HEK293 (cell line): ENCODE results near the gene CST7.
A peak's percentile ranks its signal among the peaks of the same experiment; 100 is the strongest.
"Not testable (repeated sequence)": the region's sequence is repeated elsewhere in the genome, so short reads cannot be mapped to it uniquely, and the experiment has no call there.

Experiments
- CTCF ChIA-PET: fragments of 350-600 bp; formaldehyde crosslinking; extraction: SDS; loops from one replicate; lab custom pipeline; 2021; ENCODE audit warnings: antibody characterized with exemption; lab: Yijun Ruan, JAX
- POLR2A ChIA-PET: fragments of 300-600 bp; formaldehyde crosslinking; extraction: SDS; loops from one replicate; lab custom pipeline; 2020; ENCODE audit warnings: antibody characterized with exemption, inconsistent platforms; lab: Yijun Ruan, JAX
- H3K27ac ChIP-seq: fragments of 200-500 bp; sonication (Bioruptor generic); 2 replicates; pipeline ENCODE4 v1.5.1; 2014; ENCODE audit warnings: low read depth, low read length, control low read depth, inconsistent platforms; ENCODE audit errors: extremely low read depth
- H3K36me3 ChIP-seq, 2 experiments: fragments of 200-500 bp in 1 of 2; sonication (Bioruptor generic) in 1 of 2; 1 replicate in 1 of 2; 2 replicates in 1 of 2; pipeline ENCODE4 v1.5.1; 2014 to 2017; ENCODE audit warnings: inconsistent platforms in 2 of 2, low read length in 2 of 2; ENCODE audit not compliant: control insufficient read depth in 2 of 2, insufficient read depth in 1 of 2
- H3K4me1 ChIP-seq: fragments of 200-500 bp; sonication (Bioruptor generic); 2 replicates; pipeline ENCODE4 v1.5.1; 2014; ENCODE audit warnings: mild to moderate bottlenecking, low read length, inconsistent platforms; ENCODE audit not compliant: control insufficient read depth, insufficient read depth
- H3K4me3 ChIP-seq: 2 replicates; pipeline ENCODE4 v1.5.1; 2011; ENCODE audit warnings: low read depth, mild to moderate bottlenecking, control low read depth, low read length, moderate library complexity
- H3K9me3 ChIP-seq: fragments of 200-500 bp; sonication (Bioruptor generic); 2 replicates; pipeline ENCODE4 v1.5.1; 2014; ENCODE audit warnings: low read depth, low read length, inconsistent platforms; ENCODE audit not compliant: control insufficient read depth, insufficient read depth
- BCL11B ChIP-seq: fragments of 450-650 bp; formaldehyde crosslinking; IDR thresholded peaks from 2 replicates; pipeline ENCODE4 v1.5.1; 2016; ENCODE audit warnings: low read depth, missing biosample characterization, missing genetic modification characterization
- GLI2 ChIP-seq: fragments of 450-650 bp; formaldehyde crosslinking; IDR thresholded peaks from 2 replicates; pipeline ENCODE4; 2017; ENCODE audit warnings: missing biosample characterization, missing genetic modification characterization, low read depth, borderline replicate concordance
- KLF9 ChIP-seq: fragments of 450-650 bp; formaldehyde crosslinking; IDR thresholded peaks from 2 replicates; pipeline ENCODE4 v1.5.1; 2016; ENCODE audit warnings: missing biosample characterization, missing genetic modification characterization, low read depth
- MEIS1 ChIP-seq: sonication (generic); formaldehyde crosslinking; IDR thresholded peaks from 2 replicates; pipeline ENCODE4 v1.8.1; 2022; ENCODE audit warnings: missing genetic modification reagents, mild to moderate bottlenecking, borderline replicate concordance
- MZF1 ChIP-seq: fragments of 450-650 bp; formaldehyde crosslinking; IDR thresholded peaks from 2 replicates; pipeline ENCODE4 v1.5.1; 2017; ENCODE audit warnings: missing biosample characterization, missing genetic modification characterization, borderline replicate concordance
- SETDB1 ChIP-seq: IDR thresholded peaks from one replicate; pipeline ENCODE4 v1.6.1; 2017; ENCODE audit warnings: mild to moderate bottlenecking, low read length, moderate library complexity, mixed read lengths; ENCODE audit not compliant: insufficient read length
- ZBTB17 ChIP-seq: fragments of 450-650 bp; formaldehyde crosslinking; IDR thresholded peaks from 2 replicates; pipeline ENCODE4 v1.5.1; 2016; ENCODE audit warnings: missing biosample characterization, missing genetic modification characterization
- ZBTB20 ChIP-seq: fragments of 450-650 bp; formaldehyde crosslinking; IDR thresholded peaks from 2 replicates; pipeline ENCODE4 v1.5.1; 2016; ENCODE audit warnings: missing biosample characterization, missing genetic modification characterization
- ZNF146 ChIP-seq: fragments of 450-650 bp; formaldehyde crosslinking; IDR thresholded peaks from 2 replicates; pipeline ENCODE4 v1.5.1; 2016; ENCODE audit warnings: missing biosample characterization, missing genetic modification characterization
- ZNF157 ChIP-seq: fragments of 450-650 bp; formaldehyde crosslinking; IDR thresholded peaks from 2 replicates; pipeline ENCODE4 v1.5.1; 2016; ENCODE audit warnings: missing biosample characterization, missing genetic modification characterization
- ZNF169 ChIP-seq: fragments of 450-650 bp; formaldehyde crosslinking; IDR thresholded peaks from 2 replicates; pipeline ENCODE4 v1.5.1; 2016; ENCODE audit warnings: missing biosample characterization, missing genetic modification characterization
- ZNF366 ChIP-seq: fragments of 450-650 bp; formaldehyde crosslinking; conservative IDR thresholded peaks from 2 replicates; pipeline ENCODE4 v1.5.1; 2016; ENCODE audit warnings: missing biosample characterization, missing genetic modification characterization
- ZNF394 ChIP-seq: fragments of 450-650 bp; formaldehyde crosslinking; IDR thresholded peaks from 2 replicates; pipeline ENCODE4 v1.5.1; 2016; ENCODE audit warnings: missing biosample characterization, missing genetic modification characterization, mild to moderate bottlenecking, moderate library complexity, borderline replicate concordance
- ZNF426 ChIP-seq: fragments of 450-650 bp; formaldehyde crosslinking; IDR thresholded peaks from 2 replicates; pipeline ENCODE4 v1.5.1; 2017; ENCODE audit warnings: missing biosample characterization, missing genetic modification characterization, mild to moderate bottlenecking, inconsistent platforms, moderate library complexity
- ZNF544 ChIP-seq: fragments of 450-650 bp; formaldehyde crosslinking; IDR thresholded peaks from 2 replicates; pipeline ENCODE4 v1.5.0; 2017; ENCODE audit warnings: missing biosample characterization, missing genetic modification characterization
- ZNF558 ChIP-seq: fragments of 450-650 bp; formaldehyde crosslinking; IDR thresholded peaks from 2 replicates; pipeline ENCODE4 v1.5.1; 2016; ENCODE audit warnings: missing biosample characterization, missing genetic modification characterization
- ZNF600 ChIP-seq: fragments of 450-650 bp; formaldehyde crosslinking; IDR thresholded peaks from 2 replicates; pipeline ENCODE4 v1.5.1; 2016; ENCODE audit warnings: missing biosample characterization, missing genetic modification characterization
- ZNF654 ChIP-seq: fragments of 450-650 bp; formaldehyde crosslinking; IDR thresholded peaks from 2 replicates; pipeline ENCODE4 v1.5.1; 2016; ENCODE audit warnings: low read depth, missing biosample characterization, missing genetic modification characterization
- ZNF677 ChIP-seq: fragments of 450-650 bp; IDR thresholded peaks from 2 replicates; pipeline ENCODE4 v1.5.0; 2018; ENCODE audit warnings: missing biosample characterization, mild to moderate bottlenecking, missing genetic modification characterization, moderate library complexity
- ZNF76 ChIP-seq: fragments of 450-650 bp; formaldehyde crosslinking; IDR thresholded peaks from 2 replicates; pipeline ENCODE4; 2016; ENCODE audit warnings: low read depth, missing biosample characterization, missing genetic modification characterization, borderline replicate concordance
- ZNF785 ChIP-seq: fragments of 450-650 bp; formaldehyde crosslinking; IDR thresholded peaks from 2 replicates; pipeline ENCODE4 v1.5.1; 2016; ENCODE audit warnings: missing biosample characterization, missing genetic modification characterization
- ZNF791 ChIP-seq: fragments of 450-650 bp; formaldehyde crosslinking; IDR thresholded peaks from 2 replicates; pipeline ENCODE4 v1.5.1; 2016; ENCODE audit warnings: missing biosample characterization, missing genetic modification characterization
- ZSCAN16 ChIP-seq: fragments of 450-650 bp; formaldehyde crosslinking; IDR thresholded peaks from 2 replicates; pipeline ENCODE4 v1.5.1; 2016; ENCODE audit warnings: missing biosample characterization, missing genetic modification characterization
- TF ChIP-seq, protein P1 (sequence below): fragments of 450-650 bp; formaldehyde crosslinking; IDR thresholded peaks from 2 replicates; pipeline ENCODE4 v1.5.1; 2016; ENCODE audit warnings: missing biosample characterization, missing genetic modification characterization
- TF ChIP-seq, protein P2 (sequence below): fragments of 450-650 bp; formaldehyde crosslinking; IDR thresholded peaks from 2 replicates; pipeline ENCODE4 v1.5.1; 2016; ENCODE audit warnings: missing biosample characterization, missing genetic modification characterization

The CST7 gene

GRCh38 chr20:25000268-25000801 is 51.3 kb downstream of the CST7 start (continued):
- TF ChIP-seq ZNF76 (no peak), ZNF394 (tag by site-specific recombination) (peak; percentile 20; the same call in 1 of the 2 replicates), ZBTB17 (tag by site-specific recombination) (peak; percentile 31; the same call in 1 of the 2 replicates), ZNF600 (tag by site-specific recombination) (peak; percentile 62; the same call in 1 of the 2 replicates), MZF1 (no peak), ZNF366 (tag by site-specific recombination) (peak; percentile 44; the same call in 1 of the 2 replicates), ZNF654 (tag by site-specific recombination) (no peak)
- TF ChIP-seq, protein P1, sequence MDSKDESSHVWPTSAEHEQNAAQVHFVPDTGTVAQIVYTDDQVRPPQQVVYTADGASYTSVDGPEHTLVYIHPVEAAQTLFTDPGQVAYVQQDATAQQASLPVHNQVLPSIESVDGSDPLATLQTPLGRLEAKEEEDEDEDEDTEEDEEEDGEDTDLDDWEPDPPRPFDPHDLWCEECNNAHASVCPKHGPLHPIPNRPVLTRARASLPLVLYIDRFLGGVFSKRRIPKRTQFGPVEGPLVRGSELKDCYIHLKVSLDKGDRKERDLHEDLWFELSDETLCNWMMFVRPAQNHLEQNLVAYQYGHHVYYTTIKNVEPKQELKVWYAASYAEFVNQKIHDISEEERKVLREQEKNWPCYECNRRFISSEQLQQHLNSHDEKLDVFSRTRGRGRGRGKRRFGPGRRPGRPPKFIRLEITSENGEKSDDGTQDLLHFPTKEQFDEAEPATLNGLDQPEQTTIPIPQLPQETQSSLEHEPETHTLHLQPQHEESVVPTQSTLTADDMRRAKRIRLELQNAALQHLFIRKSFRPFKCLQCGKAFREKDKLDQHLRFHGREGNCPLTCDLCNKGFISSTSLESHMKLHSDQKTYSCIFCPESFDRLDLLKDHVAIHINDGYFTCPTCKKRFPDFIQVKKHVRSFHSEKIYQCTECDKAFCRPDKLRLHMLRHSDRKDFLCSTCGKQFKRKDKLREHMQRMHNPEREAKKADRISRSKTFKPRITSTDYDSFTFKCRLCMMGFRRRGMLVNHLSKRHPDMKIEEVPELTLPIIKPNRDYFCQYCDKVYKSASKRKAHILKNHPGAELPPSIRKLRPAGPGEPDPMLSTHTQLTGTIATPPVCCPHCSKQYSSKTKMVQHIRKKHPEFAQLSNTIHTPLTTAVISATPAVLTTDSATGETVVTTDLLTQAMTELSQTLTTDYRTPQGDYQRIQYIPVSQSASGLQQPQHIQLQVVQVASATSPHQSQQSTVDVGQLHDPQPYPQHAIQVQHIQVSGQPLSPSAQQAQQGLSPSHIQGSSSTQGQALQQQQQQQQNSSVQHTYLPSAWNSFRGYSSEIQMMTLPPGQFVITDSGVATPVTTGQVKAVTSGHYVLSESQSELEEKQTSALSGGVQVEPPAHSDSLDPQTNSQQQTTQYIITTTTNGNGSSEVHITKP, result peak; percentile 72

DNA sequence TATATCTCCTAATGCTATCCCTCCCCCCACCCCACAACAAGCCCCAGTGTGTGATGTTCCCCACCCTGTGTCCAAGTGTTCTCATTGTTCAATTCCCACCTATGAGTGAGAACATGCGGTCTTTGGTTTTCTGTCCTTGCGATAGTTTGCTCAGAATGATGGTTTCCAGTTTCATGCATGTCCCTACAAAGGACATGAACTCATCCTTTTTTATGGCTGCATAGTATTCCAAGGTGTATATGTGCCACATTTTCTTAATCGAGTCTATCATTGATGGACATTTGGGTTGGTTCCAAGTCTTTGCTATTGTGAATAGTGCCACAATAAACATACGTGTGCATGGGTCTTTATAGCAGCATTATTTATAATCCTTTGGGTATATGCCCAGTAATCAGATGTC is 52.3 kb downstream of the CST7 start:
- H3K9me3 ChIP-seq, H3K4me1 ChIP-seq, H3K36me3 ChIP-seq, H3K27ac ChIP-seq, H3K4me3 ChIP-seq, CTCF ChIA-PET, POLR2A ChIA-PET: not testable (repeated sequence)
- peak; percentile 92 for TF ChIP-seq ZNF146

- H3K27ac ChIP-seq, result no peak overlapping the region
- TF ChIP-seq SETDB1 (peak; percentile 16), ZNF785 (tag by site-specific recombination) (no peak)
- no peak overlapping the region for H3K4me3 ChIP-seq
- ChIA-PET CTCF (interaction anchor here (0.8 kb wide), 1 partner anchor 176 kb away, joined by 3 read pairs; no protein-coding TSS in a partner anchor), POLR2A (no interaction called here)
- H3K4me1 ChIP-seq, result no peaks in the 10 kb centered on the region
- no peaks in the 10 kb centered on the region for H3K9me3 ChIP-seq
- H3K36me3 ChIP-seq, result peaks cover 0 to 14% of the 10 kb centered on the region in 2 experiments; a peak in 1 of 3 replicates
These were observed 53.9 kb downstream of the CST7 start for GRCh38 chr20:25003002-25003401.

DNA sequence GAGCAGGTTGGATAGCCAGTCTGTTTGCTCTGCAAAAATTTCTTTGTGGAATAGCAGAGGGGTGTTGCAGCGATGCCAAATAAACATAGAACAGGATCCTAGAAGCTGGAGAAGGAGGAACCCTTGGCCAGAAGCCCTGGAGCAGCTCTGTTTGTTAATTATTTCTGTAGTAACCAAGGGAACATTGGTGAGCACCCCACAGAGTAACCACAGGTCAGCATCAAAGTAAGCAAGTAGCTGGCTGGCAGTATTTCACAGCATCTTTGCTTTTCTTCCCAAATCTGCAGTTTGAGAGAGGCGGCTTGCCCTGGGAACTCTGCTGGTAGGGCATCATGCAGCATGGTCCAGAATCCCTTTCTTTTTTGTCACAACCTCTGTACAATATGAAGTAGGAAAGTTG is 56.2 kb downstream of the CST7 start:
- ChIA-PET CTCF (no interaction called here), POLR2A (no interaction called here)
- no peak for TF ChIP-seq GLI2
- TF ChIP-seq ZNF677 (tag by site-specific recombination), result no peak
- no peak for TF ChIP-seq BCL11B (tag by site-specific recombination)
- TF ChIP-seq, protein P2, sequence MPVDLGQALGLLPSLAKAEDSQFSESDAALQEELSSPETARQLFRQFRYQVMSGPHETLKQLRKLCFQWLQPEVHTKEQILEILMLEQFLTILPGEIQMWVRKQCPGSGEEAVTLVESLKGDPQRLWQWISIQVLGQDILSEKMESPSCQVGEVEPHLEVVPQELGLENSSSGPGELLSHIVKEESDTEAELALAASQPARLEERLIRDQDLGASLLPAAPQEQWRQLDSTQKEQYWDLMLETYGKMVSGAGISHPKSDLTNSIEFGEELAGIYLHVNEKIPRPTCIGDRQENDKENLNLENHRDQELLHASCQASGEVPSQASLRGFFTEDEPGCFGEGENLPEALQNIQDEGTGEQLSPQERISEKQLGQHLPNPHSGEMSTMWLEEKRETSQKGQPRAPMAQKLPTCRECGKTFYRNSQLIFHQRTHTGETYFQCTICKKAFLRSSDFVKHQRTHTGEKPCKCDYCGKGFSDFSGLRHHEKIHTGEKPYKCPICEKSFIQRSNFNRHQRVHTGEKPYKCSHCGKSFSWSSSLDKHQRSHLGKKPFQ (tag by site-specific recombination), result no peak
- TF ChIP-seq ZNF791 (tag by site-specific recombination), result no peak
- no peak for TF ChIP-seq ZNF544 (tag by site-specific recombination)
- no peak for TF ChIP-seq MEIS1 (CRISPR knock-in tag)
- TF ChIP-seq ZNF157 (tag by site-specific recombination), result no peak
- no peak for TF ChIP-seq KLF9 (tag by site-specific recombination)
- TF ChIP-seq ZNF169 (tag by site-specific recombination), result no peak
- no peak for TF ChIP-seq ZNF426 (tag by site-specific recombination)
- no peak for TF ChIP-seq ZNF558
- TF ChIP-seq ZBTB20 (tag by site-specific recombination), result no peak
- no peak for TF ChIP-seq ZSCAN16 (tag by site-specific recombination)

More for the DNA sequence above, 56.2 kb downstream of the CST7 start:
- Histone ChIP-seq H3K4me3 (no peak overlapping the region), H3K4me1 (no peaks in the 10 kb centered on the region), H3K27ac (no peak overlapping the region), H3K36me3 (peaks cover 0 to 19% of the 10 kb centered on the region in 2 experiments; a peak in 1 of 3 replicates), H3K9me3 (no peaks in the 10 kb centered on the region)
